Uterus (tissue), 2 donors: ENCODE results near the gene SAMM50.

ENCODE experiments used
- POLR2A ChIP-seq, 2 donors: fragments of 450-650 bp; IDR thresholded peaks; one replicate each; pipeline ENCODE4 v1.6.1; 2016; ENCODE audit warnings: antibody characterized with exemption in 2 of 2, mild to moderate bottlenecking in 1 of 2, moderate library complexity in 1 of 2
- TF ChIP-seq, protein P1 (sequence below), 4 experiments: fragments of 200-600 bp in 2 of 4; fragments of 450-650 bp in 2 of 4; sonication (generic) in 2 of 4; IDR thresholded peaks; one replicate each; pipeline ENCODE4 v1.5.1; 2016 to 2019; ENCODE audit warnings: antibody characterized with exemption in 4 of 4, mild to moderate bottlenecking in 2 of 4, moderate library complexity in 1 of 4

DNA sequence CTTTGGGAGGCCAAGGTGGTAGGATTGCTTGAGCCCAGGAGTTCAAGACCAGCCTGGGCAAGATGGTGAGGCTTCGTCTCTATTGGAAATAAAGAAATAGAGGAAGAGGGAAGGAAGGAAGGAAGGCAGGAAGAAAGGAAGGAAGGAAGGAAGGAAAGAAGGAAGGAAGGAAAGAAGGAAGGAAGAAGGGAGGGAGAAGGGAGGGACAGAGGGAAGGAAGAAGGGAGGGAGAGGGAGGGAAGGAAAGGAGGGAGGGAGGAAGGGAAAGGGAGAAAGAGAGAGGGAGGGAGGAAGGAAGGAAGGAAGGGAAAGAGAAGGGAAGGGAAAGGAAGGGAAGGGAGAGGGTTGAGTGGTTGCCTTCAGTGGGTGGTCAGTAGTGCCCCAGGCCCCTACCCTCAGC lies 45.5 kb upstream of the SAMM50 start:
- TF ChIP-seq, protein P1, sequence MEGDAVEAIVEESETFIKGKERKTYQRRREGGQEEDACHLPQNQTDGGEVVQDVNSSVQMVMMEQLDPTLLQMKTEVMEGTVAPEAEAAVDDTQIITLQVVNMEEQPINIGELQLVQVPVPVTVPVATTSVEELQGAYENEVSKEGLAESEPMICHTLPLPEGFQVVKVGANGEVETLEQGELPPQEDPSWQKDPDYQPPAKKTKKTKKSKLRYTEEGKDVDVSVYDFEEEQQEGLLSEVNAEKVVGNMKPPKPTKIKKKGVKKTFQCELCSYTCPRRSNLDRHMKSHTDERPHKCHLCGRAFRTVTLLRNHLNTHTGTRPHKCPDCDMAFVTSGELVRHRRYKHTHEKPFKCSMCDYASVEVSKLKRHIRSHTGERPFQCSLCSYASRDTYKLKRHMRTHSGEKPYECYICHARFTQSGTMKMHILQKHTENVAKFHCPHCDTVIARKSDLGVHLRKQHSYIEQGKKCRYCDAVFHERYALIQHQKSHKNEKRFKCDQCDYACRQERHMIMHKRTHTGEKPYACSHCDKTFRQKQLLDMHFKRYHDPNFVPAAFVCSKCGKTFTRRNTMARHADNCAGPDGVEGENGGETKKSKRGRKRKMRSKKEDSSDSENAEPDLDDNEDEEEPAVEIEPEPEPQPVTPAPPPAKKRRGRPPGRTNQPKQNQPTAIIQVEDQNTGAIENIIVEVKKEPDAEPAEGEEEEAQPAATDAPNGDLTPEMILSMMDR (IDR thresholded peaks at IDR 0.05), result no peak
- no peak for TF ChIP-seq POLR2A (IDR thresholded peaks at IDR 0.05)
